Measurements from ENCODE around the gene BAAT. TPM values are rescaled to one million over a fixed set of nuclear protein-coding genes. Genes with fewer than 3 reads are reported as not detected.

Gene BAAT
- total and polyA plus RNA-seq, 5 donors from 2014 or later: 0.09 to 0.15 TPM; not detected in 3

- Mint-ChIP-seq H3K27ac (no peak overlapping the region), H3K27me3 (peaks cover 9% of the 10 kb centered on the region), H3K4me3 (no peak overlapping the region), H3K36me3 (no peaks in the 10 kb centered on the region), H3K9me3 (peaks cover 1 to 11% (median 7%) of the 10 kb centered on the region in 7 donors), H3K4me1 (no peaks in the 10 kb centered on the region)
- Histone ChIP-seq H3K36me3 (ENCODE audit: control insufficient read depth, insufficient read depth, low read length) (no peaks in the 10 kb centered on the region), H3K4me3 (ENCODE audit: low read depth, low read length) (no peak overlapping the region), H3K27ac (ENCODE audit: insufficient read depth, low read length, poor library complexity, severe bottlenecking) (no peak overlapping the region), H3K27me3 (ENCODE audit: control insufficient read depth, insufficient read depth, low read length) (no peaks in the 10 kb centered on the region), H3K4me1 (ENCODE audit: control insufficient read depth, insufficient read depth, low read length, poor library complexity, severe bottlenecking) (no peaks in the 10 kb centered on the region), H3K9me3 (ENCODE audit: control insufficient read depth in 2 of 2, low read length in 2 of 2) (peaks cover 3 to 7% of the 10 kb centered on the region in 2 experiments)
- DNase-seq: no peak
- no peak for ATAC-seq (ENCODE audit: low read depth in 2 of 2)
These were observed 2.9 kb downstream of the BAAT start for GRCh38 chr9:101381833-101382342.

- H3K9me3 Mint-ChIP-seq: peaks cover 1 to 11% (median 7%) of the 10 kb centered on the region in 7 donors
- H3K36me3 Mint-ChIP-seq: no peaks in the 10 kb centered on the region
These were observed 3.7 kb downstream of the BAAT start for GRCh38 chr9:101381118-101381517.

DNA sequence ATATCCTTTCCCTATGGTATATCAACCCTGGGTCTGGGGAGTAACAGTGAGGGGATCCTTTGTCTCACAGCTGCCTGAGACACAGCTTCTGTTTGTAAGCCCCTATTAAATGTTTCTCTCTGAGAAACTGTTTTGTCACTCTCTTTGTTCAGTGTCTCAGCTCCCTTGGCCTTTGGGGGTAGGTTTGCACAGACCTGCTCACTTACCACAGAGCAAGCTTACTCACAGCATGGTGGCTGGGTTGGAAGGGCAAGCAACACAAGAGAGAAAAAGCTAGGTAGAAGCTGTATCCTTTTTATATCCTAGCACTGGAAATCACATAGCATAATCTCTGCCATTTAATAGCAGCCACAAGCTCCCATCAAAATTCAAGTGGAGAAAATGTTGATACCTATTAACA is 4.5 kb downstream of the BAAT start:
- Mint-ChIP-seq H3K9me3 (peaks cover 1 to 9% (median 7%) of the 10 kb centered on the region in 7 donors), H3K27ac (no peak overlapping the region), H3K4me1 (no peaks in the 10 kb centered on the region), H3K4me3 (no peak overlapping the region), H3K36me3 (no peaks in the 10 kb centered on the region), H3K27me3 (peaks cover 9% of the 10 kb centered on the region)
- no peaks in the 10 kb centered on the region for H3K4me1 ChIP-seq (ENCODE audit: control insufficient read depth, insufficient read depth, low read length, poor library complexity, severe bottlenecking)
- DNase-seq: no peak
- no peak for ATAC-seq (ENCODE audit: low read depth in 2 of 2)
- H3K36me3 ChIP-seq (ENCODE audit: control insufficient read depth, insufficient read depth, low read length): no peaks in the 10 kb centered on the region
- no peak overlapping the region for H3K4me3 ChIP-seq (ENCODE audit: low read depth, low read length)
- H3K27me3 ChIP-seq (ENCODE audit: control insufficient read depth, insufficient read depth, low read length): no peaks in the 10 kb centered on the region
- H3K9me3 ChIP-seq (ENCODE audit: control insufficient read depth in 2 of 2, low read length in 2 of 2): peaks cover 3 to 5% of the 10 kb centered on the region in 2 experiments
- no peak overlapping the region for H3K27ac ChIP-seq (ENCODE audit: insufficient read depth, low read length, poor library complexity, severe bottlenecking)

More at GRCh38 chr9:101381118-101381517, 3.7 kb downstream of the BAAT start:
- Histone ChIP-seq H3K27me3 (ENCODE audit: control insufficient read depth, insufficient read depth, low read length) (no peaks in the 10 kb centered on the region), H3K4me3 (ENCODE audit: low read depth, low read length) (no peak overlapping the region), H3K36me3 (ENCODE audit: control insufficient read depth, insufficient read depth, low read length) (no peaks in the 10 kb centered on the region), H3K4me1 (ENCODE audit: control insufficient read depth, insufficient read depth, low read length, poor library complexity, severe bottlenecking) (no peaks in the 10 kb centered on the region), H3K27ac (ENCODE audit: insufficient read depth, low read length, poor library complexity, severe bottlenecking) (no peak overlapping the region), H3K9me3 (ENCODE audit: control insufficient read depth in 2 of 2, low read length in 2 of 2) (peaks cover 3 to 7% of the 10 kb centered on the region in 2 experiments)
- Mint-ChIP-seq H3K27ac (no peak overlapping the region), H3K4me1 (no peaks in the 10 kb centered on the region), H3K27me3 (peaks cover 9% of the 10 kb centered on the region), H3K4me3 (no peak overlapping the region)
- ATAC-seq (ENCODE audit: low read depth in 2 of 2) (no peak), DNase-seq (no peak)

DNA sequence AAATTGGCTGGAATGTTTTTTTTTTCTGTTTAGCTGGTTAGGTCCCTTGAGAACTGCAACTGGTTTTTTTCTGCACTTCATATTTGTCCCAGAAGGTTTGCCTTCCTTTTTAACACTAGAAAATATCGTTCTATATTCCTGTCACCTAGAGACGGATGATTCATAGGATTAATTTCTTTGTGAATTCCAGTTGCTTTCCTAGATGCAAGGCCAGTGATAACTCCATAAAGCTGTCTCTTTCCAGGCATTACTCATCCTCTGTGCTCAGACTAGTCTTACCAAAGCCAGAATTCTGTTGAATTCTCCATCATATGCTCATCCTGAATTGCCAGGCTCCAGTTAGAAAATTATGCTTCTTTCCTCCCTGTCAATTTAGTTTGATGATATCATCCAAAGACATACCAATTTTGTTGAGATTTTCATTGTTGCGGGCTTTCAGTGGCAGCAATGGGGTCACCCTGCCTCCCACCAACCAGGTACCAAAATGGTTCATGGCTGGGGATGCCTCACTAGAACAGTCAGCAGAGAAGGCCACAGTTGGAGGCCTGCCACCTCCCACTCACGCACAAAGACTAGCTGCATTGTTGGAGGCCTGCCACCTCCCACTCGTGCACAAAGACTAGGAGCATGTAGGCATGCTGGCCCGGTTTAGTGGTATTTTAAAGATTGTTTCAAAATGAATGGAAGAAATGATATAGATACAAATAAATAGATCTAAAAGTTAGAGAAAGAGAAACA is 8.5 kb downstream of the BAAT start:
- Histone ChIP-seq H3K27me3 (ENCODE audit: control insufficient read depth, insufficient read depth, low read length) (peaks cover 5% of the 10 kb centered on the region), H3K27ac (ENCODE audit: insufficient read depth, low read length, poor library complexity, severe bottlenecking) (no peak overlapping the region), H3K4me3 (ENCODE audit: low read depth, low read length) (no peak overlapping the region), H3K9me3 (ENCODE audit: control insufficient read depth in 2 of 2, low read length in 2 of 2) (no peaks in the 10 kb centered on the region), H3K4me1 (ENCODE audit: control insufficient read depth, insufficient read depth, low read length, poor library complexity, severe bottlenecking) (no peaks in the 10 kb centered on the region), H3K36me3 (ENCODE audit: control insufficient read depth, insufficient read depth, low read length) (no peaks in the 10 kb centered on the region)
- Mint-ChIP-seq H3K36me3 (no peaks in the 10 kb centered on the region), H3K4me3 (no peak overlapping the region), H3K27me3 (peaks cover 9% of the 10 kb centered on the region), H3K9me3 (peaks cover 0 to 4% (median 0%) of the 10 kb centered on the region in 7 donors), H3K27ac (no peak overlapping the region), H3K4me1 (no peaks in the 10 kb centered on the region)
- DNase-seq: no peak
- ATAC-seq (ENCODE audit: low read depth in 2 of 2): no peak

DNA sequence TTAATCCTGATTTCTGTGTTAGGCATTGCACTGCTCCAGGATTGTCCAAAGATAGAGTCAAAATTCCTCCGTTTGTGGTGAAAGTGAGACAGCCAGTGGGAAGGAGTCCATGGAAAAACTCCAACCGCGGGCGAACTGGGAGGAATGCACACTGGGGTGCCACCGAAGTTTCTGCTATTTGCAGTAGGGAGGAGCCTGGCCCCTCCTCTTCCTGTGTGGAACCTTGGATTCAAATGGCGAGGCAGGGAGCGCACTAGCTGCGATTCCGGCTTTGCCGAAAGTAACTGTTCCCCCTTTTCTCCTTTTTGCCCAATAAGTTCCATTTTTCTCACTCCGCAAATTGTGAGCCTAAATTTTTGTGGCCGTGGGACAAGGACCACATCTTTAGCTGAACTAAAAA is 9.3 kb downstream of the BAAT start:
- H3K27ac ChIP-seq (ENCODE audit: insufficient read depth, low read length, poor library complexity, severe bottlenecking): no peak overlapping the region
- DNase-seq (no peak), ATAC-seq (ENCODE audit: low read depth in 2 of 2) (no peak)
- H3K4me1 ChIP-seq (ENCODE audit: control insufficient read depth, insufficient read depth, low read length, poor library complexity, severe bottlenecking): no peaks in the 10 kb centered on the region
- no peaks in the 10 kb centered on the region for H3K9me3 ChIP-seq (ENCODE audit: control insufficient read depth in 2 of 2, low read length in 2 of 2)
- Mint-ChIP-seq H3K4me1 (no peaks in the 10 kb centered on the region), H3K36me3 (no peaks in the 10 kb centered on the region), H3K9me3 (peaks cover 0 to 4% (median 0%) of the 10 kb centered on the region in 7 donors), H3K27ac (no peak overlapping the region), H3K4me3 (no peak overlapping the region), H3K27me3 (peaks cover 9% of the 10 kb centered on the region)
- no peaks in the 10 kb centered on the region for H3K36me3 ChIP-seq (ENCODE audit: control insufficient read depth, insufficient read depth, low read length)
- peaks cover 6% of the 10 kb centered on the region for H3K27me3 ChIP-seq (ENCODE audit: control insufficient read depth, insufficient read depth, low read length)
- no peak overlapping the region for H3K4me3 ChIP-seq (ENCODE audit: low read depth, low read length)

DNA sequence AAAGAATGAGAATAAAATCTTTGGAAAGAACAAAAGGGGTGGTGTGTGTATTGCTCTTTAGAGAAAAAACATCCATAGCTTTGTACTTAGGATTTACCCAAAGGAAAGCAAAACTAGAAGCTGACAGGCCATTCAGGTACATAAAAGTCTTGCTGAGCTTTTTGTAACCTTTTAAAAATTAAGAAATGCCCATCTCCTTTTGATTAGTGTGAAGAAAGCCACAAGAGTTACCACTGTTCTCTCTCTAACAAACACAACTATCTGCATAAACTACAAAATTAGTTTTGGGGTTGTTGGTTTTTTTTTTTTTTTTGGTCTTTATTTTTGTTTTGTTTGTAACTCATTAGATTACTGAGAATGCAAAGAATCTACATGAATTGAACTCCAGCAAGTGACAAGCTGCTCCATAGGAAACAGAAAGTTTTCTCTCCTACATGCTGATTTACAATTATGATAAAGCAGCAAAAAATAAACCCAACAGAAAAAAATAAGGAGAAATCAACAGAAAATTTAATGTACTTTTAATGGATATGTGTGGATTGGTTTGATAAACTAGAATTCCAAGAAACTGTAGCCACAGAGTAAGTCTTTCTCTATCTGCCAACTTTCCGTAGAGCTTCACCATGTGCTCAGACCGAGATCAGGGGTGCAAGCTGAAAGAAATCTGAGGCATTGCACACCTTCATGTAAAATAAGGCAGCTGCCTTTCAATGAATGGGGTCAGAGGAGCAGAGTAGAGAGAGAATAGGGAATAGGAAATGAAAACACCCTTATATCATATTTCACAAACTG is 12.3 kb downstream of the BAAT start:
- H3K4me3 ChIP-seq (ENCODE audit: low read depth, low read length): no peak overlapping the region
- H3K27ac Mint-ChIP-seq: no peak overlapping the region
- no peaks in the 10 kb centered on the region for H3K4me1 ChIP-seq (ENCODE audit: control insufficient read depth, insufficient read depth, low read length, poor library complexity, severe bottlenecking)
- ATAC-seq (ENCODE audit: low read depth in 2 of 2): no peak
- no peaks in the 10 kb centered on the region for H3K4me1 Mint-ChIP-seq
- H3K27me3 ChIP-seq (ENCODE audit: control insufficient read depth, insufficient read depth, low read length): peaks cover 6% of the 10 kb centered on the region
- no peaks in the 10 kb centered on the region for H3K9me3 ChIP-seq (ENCODE audit: control insufficient read depth in 2 of 2, low read length in 2 of 2)
- peaks cover 0 to 2% (median 0%) of the 10 kb centered on the region in 7 donors for H3K9me3 Mint-ChIP-seq
- peaks cover 6% of the 10 kb centered on the region for H3K27me3 Mint-ChIP-seq
- H3K36me3 ChIP-seq (ENCODE audit: control insufficient read depth, insufficient read depth, low read length): no peaks in the 10 kb centered on the region
- H3K36me3 Mint-ChIP-seq: no peaks in the 10 kb centered on the region
- H3K4me3 Mint-ChIP-seq: no peak overlapping the region
- DNase-seq: no peak
- no peak overlapping the region for H3K27ac ChIP-seq (ENCODE audit: insufficient read depth, low read length, poor library complexity, severe bottlenecking)

- H3K27me3 ChIP-seq (ENCODE audit: control insufficient read depth, insufficient read depth, low read length): peaks cover 6% of the 10 kb centered on the region
- no peak overlapping the region for H3K27ac ChIP-seq (ENCODE audit: insufficient read depth, low read length, poor library complexity, severe bottlenecking)
- no peaks in the 10 kb centered on the region for H3K4me1 ChIP-seq (ENCODE audit: control insufficient read depth, insufficient read depth, low read length, poor library complexity, severe bottlenecking)
- H3K9me3 Mint-ChIP-seq: no peaks in the 10 kb centered on the region
- no peaks in the 10 kb centered on the region for H3K36me3 ChIP-seq (ENCODE audit: control insufficient read depth, insufficient read depth, low read length)
- H3K27me3 Mint-ChIP-seq: peaks cover 9% of the 10 kb centered on the region
- no peaks in the 10 kb centered on the region for H3K9me3 ChIP-seq (ENCODE audit: control insufficient read depth in 2 of 2, low read length in 2 of 2)
- no peak overlapping the region for H3K4me3 ChIP-seq (ENCODE audit: low read depth, low read length)
- H3K36me3 Mint-ChIP-seq: no peaks in the 10 kb centered on the region
- DNase-seq (no peak), ATAC-seq (ENCODE audit: low read depth in 2 of 2) (no peak)
- no peaks in the 10 kb centered on the region for H3K4me1 Mint-ChIP-seq
- no peak overlapping the region for H3K4me3 Mint-ChIP-seq
- no peak overlapping the region for H3K27ac Mint-ChIP-seq
These were observed 13.0 kb downstream of the BAAT start for GRCh38 chr9:101371813-101372212.
